ENCODE data around the gene CDKN2A.

DNA sequence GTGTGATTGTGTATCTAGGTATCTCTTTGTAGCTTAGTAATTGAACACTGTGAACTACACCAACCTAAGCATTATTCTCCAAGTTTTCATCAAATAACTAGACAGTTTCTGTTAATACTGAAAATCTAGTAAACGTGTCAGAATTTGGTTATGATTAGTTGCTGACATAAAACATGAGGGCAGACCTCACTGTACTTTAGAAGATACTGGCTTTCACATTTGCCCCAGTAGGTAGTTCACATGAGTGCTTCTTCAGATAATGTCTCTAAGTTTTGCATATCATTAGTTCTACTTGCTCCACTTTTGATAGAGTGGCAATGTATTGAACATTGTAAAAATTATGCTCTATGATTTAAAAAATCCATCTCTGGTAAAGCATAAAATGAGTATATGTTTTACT lies 7.8 kb upstream of the CDKN2A start:
- TF ChIP-seq, protein P1, sequence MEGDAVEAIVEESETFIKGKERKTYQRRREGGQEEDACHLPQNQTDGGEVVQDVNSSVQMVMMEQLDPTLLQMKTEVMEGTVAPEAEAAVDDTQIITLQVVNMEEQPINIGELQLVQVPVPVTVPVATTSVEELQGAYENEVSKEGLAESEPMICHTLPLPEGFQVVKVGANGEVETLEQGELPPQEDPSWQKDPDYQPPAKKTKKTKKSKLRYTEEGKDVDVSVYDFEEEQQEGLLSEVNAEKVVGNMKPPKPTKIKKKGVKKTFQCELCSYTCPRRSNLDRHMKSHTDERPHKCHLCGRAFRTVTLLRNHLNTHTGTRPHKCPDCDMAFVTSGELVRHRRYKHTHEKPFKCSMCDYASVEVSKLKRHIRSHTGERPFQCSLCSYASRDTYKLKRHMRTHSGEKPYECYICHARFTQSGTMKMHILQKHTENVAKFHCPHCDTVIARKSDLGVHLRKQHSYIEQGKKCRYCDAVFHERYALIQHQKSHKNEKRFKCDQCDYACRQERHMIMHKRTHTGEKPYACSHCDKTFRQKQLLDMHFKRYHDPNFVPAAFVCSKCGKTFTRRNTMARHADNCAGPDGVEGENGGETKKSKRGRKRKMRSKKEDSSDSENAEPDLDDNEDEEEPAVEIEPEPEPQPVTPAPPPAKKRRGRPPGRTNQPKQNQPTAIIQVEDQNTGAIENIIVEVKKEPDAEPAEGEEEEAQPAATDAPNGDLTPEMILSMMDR (IDR thresholded peaks at IDR 0.05): no peak
- no peak for TF ChIP-seq POLR2A (IDR thresholded peaks at IDR 0.05)
